BLaER1 treated with 17β-estradiol and CSF1 and Interleukin-3, amounts not matched to agents 10 nM and 100 nM (cell line): ENCODE measurements around the gene APOM.
A peak's percentile ranks its signal among the peaks of the same experiment; 100 is the strongest.

ENCODE experiments used
- H3K27ac ChIP-seq, 11 experiments: shearing (Covaris generic); formaldehyde crosslinking; 2 replicates each; pipeline ENCODE4 v1.8.1; 2022
- H3K27me3 ChIP-seq, 11 experiments: shearing (Covaris generic); formaldehyde crosslinking; 2 replicates each; pipeline ENCODE4 v1.8.1; 2022
- H3K36me3 ChIP-seq, 11 experiments: shearing (Covaris generic); formaldehyde crosslinking; 2 replicates each; pipeline ENCODE4 v1.8.1; 2022
- H3K4me1 ChIP-seq, 10 experiments: shearing (Covaris generic); formaldehyde crosslinking; 2 replicates each; pipeline ENCODE4 v1.8.1; 2022
- H3K4me2 ChIP-seq, 11 experiments: shearing (Covaris generic); formaldehyde crosslinking; 2 replicates each; pipeline ENCODE4 v1.8.1; 2022
- H3K4me3 ChIP-seq, 10 experiments: shearing (Covaris generic); formaldehyde crosslinking; 2 replicates each; pipeline ENCODE4 v1.8.1; 2022
- H3K9ac ChIP-seq, 11 experiments: shearing (Covaris generic); formaldehyde crosslinking; 2 replicates each; pipeline ENCODE4 v1.8.1; 2022
- H3K9me3 ChIP-seq, 11 experiments: shearing (Covaris generic); formaldehyde crosslinking; replicated peaks in 1 of 11; 2 replicates each; pipeline ENCODE4 v1.8.1; 2022
- H4K20me1 ChIP-seq, 11 experiments: shearing (Covaris generic); formaldehyde crosslinking; 2 replicates each; pipeline ENCODE4 v1.8.1; 2022
- Cebpa-rat ChIP-seq, 11 experiments: shearing (Covaris generic); IDR thresholded peaks; 2 replicates each; pipeline ENCODE4 v1.8.1; 2022

Gene APOM

GRCh38 chr6:31655349-31656237 is at the start of gene APOM:
TSS of gene APOM (plus strand) at chr6:31655894. CDS start at chr6:31655967, 73 bp downstream.
- peaks cover 14 to 49% (median 29%) of the 10 kb centered on the region in 11 experiments; a peak in 21 of 22 replicates for H3K36me3 ChIP-seq
- H3K4me1 ChIP-seq, result peaks cover 52 to 73% (median 60%) of the 10 kb centered on the region in 10 experiments
- no peak within 1 kb of the TSS for H3K27ac ChIP-seq
- H3K4me3 ChIP-seq, result no peak within 1 kb of the TSS
- no peak for TF ChIP-seq Cebpa-rat (IDR thresholded peaks at IDR 0.05)
- peak within 1 kb of the TSS in 3 of 11 experiments; percentile 5 to 99 (median 15); a peak in 6 of 22 replicates for H3K4me2 ChIP-seq
- no peaks in the 10 kb centered on the region for H3K9me3 ChIP-seq
- peak within 1 kb of the TSS in 2 of 11 experiments; percentile 2 to 28; a peak in 2 of 22 replicates for H3K9ac ChIP-seq
- H3K27me3 ChIP-seq, result no peaks in the 10 kb centered on the region
- peaks cover 15 to 36% (median 29%) of the 10 kb centered on the region in 11 experiments; a peak in 17 of 22 replicates for H4K20me1 ChIP-seq

GRCh38 chr6:31607317-31607716 is 48.4 kb upstream of the APOM start:
- Histone ChIP-seq H3K4me3 (no peak overlapping the region), H4K20me1 (no peaks in the 10 kb centered on the region), H3K27ac (no peak overlapping the region), H3K36me3 (no peaks in the 10 kb centered on the region), H3K4me2 (no peak overlapping the region), H3K27me3 (no peaks in the 10 kb centered on the region), H3K9me3 (no peaks in the 10 kb centered on the region), H3K9ac (no peak overlapping the region), H3K4me1 (peaks cover 7 to 16% (median 9%) of the 10 kb centered on the region in 10 experiments; a peak in 12 of 20 replicates)
- TF ChIP-seq Cebpa-rat (IDR thresholded peaks at IDR 0.05), result no peak

GRCh38 chr6:31609519-31610406 is 45.9 kb upstream of the APOM start:
- H3K27ac ChIP-seq, result no peak overlapping the region
- no peaks in the 10 kb centered on the region for H3K36me3 ChIP-seq
- H3K9me3 ChIP-seq, result no peaks in the 10 kb centered on the region
- H3K4me2 ChIP-seq, result no peak overlapping the region
- H3K4me3 ChIP-seq, result no peak overlapping the region
- H4K20me1 ChIP-seq, result no peaks in the 10 kb centered on the region; a peak in 1 of 22 replicates
- H3K9ac ChIP-seq, result no peak overlapping the region
- peaks cover 13 to 29% (median 24%) of the 10 kb centered on the region in 10 experiments for H3K4me1 ChIP-seq
- no peak for TF ChIP-seq Cebpa-rat (IDR thresholded peaks at IDR 0.05)
- H3K27me3 ChIP-seq, result peaks cover 0 to 4% (median 0%) of the 10 kb centered on the region in 11 experiments; a peak in 2 of 22 replicates

- no peaks in the 10 kb centered on the region for H3K9me3 ChIP-seq
- H3K27ac ChIP-seq, result no peak overlapping the region
- H3K27me3 ChIP-seq, result peaks cover 0 to 4% (median 0%) of the 10 kb centered on the region in 11 experiments; a peak in 2 of 22 replicates
- TF ChIP-seq Cebpa-rat (IDR thresholded peaks at IDR 0.05), result no peak
- H3K4me2 ChIP-seq, result peak overlapping the region in 1 of 11 experiments; percentile 27; a peak in 1 of 22 replicates
- H4K20me1 ChIP-seq, result no peaks in the 10 kb centered on the region; a peak in 1 of 22 replicates
- H3K36me3 ChIP-seq, result no peaks in the 10 kb centered on the region
- H3K4me1 ChIP-seq, result peaks cover 24 to 38% (median 34%) of the 10 kb centered on the region in 10 experiments
- H3K4me3 ChIP-seq, result no peak overlapping the region
- H3K9ac ChIP-seq, result no peak overlapping the region
Observed at GRCh38 chr6:31610968-31611367, 44.7 kb upstream of the APOM start.

GRCh38 chr6:31614075-31614619 is 41.5 kb upstream of the APOM start:
- TF ChIP-seq Cebpa-rat (IDR thresholded peaks at IDR 0.05), result no peak
- Histone ChIP-seq H3K9me3 (no peaks in the 10 kb centered on the region), H3K4me3 (peak overlapping the region in 1 of 10 experiments; percentile 56; a peak in 1 of 20 replicates), H3K4me2 (peak overlapping the region in 9 of 11 experiments; percentile 66 to 99 (median 92); a peak in 19 of 22 replicates), H3K36me3 (peaks cover 0 to 5% (median 0%) of the 10 kb centered on the region in 11 experiments; a peak in 1 of 22 replicates), H3K27me3 (peaks cover 0 to 4% (median 0%) of the 10 kb centered on the region in 11 experiments; a peak in 2 of 22 replicates), H4K20me1 (no peaks in the 10 kb centered on the region; a peak in 1 of 22 replicates), H3K27ac (peak overlapping the region in 6 of 11 experiments; percentile 54 to 83 (median 71); a peak in 12 of 22 replicates), H3K4me1 (peaks cover 24 to 70% (median 35%) of the 10 kb centered on the region in 10 experiments), H3K9ac (peak overlapping the region in 8 of 11 experiments; percentile 20 to 82 (median 56); a peak in 6 of 22 replicates)

GRCh38 chr6:31614684-31615578 is 40.8 kb upstream of the APOM start, which contains the start of gene AIF1:
TSS of gene AIF1 (plus strand) at chr6:31615234. CDS start at chr6:31615330, 96 bp downstream.
- TF ChIP-seq Cebpa-rat (IDR thresholded peaks at IDR 0.05), result no peak
- Histone ChIP-seq H3K27me3 (peaks cover 0 to 4% (median 0%) of the 10 kb centered on the region in 11 experiments; a peak in 2 of 22 replicates), H3K4me1 (peaks cover 27 to 75% (median 40%) of the 10 kb centered on the region in 10 experiments), H3K27ac (peak within 1 kb of the TSS in 9 of 11 experiments; percentile 31 to 83 (median 73); a peak in 18 of 22 replicates), H3K4me2 (peak within 1 kb of the TSS; percentile 66 to 99 (median 84)), H3K9me3 (no peaks in the 10 kb centered on the region), H3K4me3 (peak within 1 kb of the TSS in 6 of 10 experiments; percentile 18 to 62 (median 58); a peak in 11 of 20 replicates), H3K9ac (peak within 1 kb of the TSS in 10 of 11 experiments; percentile 1 to 82 (median 51); a peak in 18 of 22 replicates), H3K36me3 (peaks cover 0 to 5% (median 0%) of the 10 kb centered on the region in 11 experiments; a peak in 1 of 22 replicates), H4K20me1 (no peaks in the 10 kb centered on the region; a peak in 1 of 22 replicates)

GRCh38 chr6:31615748-31616147 is 39.9 kb upstream of the APOM start:
- Histone ChIP-seq H4K20me1 (no peaks in the 10 kb centered on the region; a peak in 2 of 22 replicates), H3K4me3 (peak overlapping the region in 6 of 10 experiments; percentile 18 to 62 (median 58); a peak in 11 of 20 replicates), H3K9ac (peak overlapping the region in 9 of 11 experiments; percentile 1 to 82 (median 57); a peak in 18 of 22 replicates), H3K4me1 (peaks cover 27 to 74% (median 40%) of the 10 kb centered on the region in 10 experiments), H3K36me3 (peaks cover 0 to 5% (median 0%) of the 10 kb centered on the region in 11 experiments; a peak in 1 of 22 replicates), H3K27ac (peak overlapping the region in 9 of 11 experiments; percentile 29 to 83 (median 73); a peak in 17 of 22 replicates), H3K9me3 (no peaks in the 10 kb centered on the region), H3K27me3 (peaks cover 0 to 4% (median 0%) of the 10 kb centered on the region in 11 experiments; a peak in 2 of 22 replicates), H3K4me2 (peak overlapping the region; percentile 66 to 99 (median 84))
- TF ChIP-seq Cebpa-rat (IDR thresholded peaks at IDR 0.05), result no peak
